ENCODE measurements around the gene RAB9A.

- TF ChIP-seq, protein P1, sequence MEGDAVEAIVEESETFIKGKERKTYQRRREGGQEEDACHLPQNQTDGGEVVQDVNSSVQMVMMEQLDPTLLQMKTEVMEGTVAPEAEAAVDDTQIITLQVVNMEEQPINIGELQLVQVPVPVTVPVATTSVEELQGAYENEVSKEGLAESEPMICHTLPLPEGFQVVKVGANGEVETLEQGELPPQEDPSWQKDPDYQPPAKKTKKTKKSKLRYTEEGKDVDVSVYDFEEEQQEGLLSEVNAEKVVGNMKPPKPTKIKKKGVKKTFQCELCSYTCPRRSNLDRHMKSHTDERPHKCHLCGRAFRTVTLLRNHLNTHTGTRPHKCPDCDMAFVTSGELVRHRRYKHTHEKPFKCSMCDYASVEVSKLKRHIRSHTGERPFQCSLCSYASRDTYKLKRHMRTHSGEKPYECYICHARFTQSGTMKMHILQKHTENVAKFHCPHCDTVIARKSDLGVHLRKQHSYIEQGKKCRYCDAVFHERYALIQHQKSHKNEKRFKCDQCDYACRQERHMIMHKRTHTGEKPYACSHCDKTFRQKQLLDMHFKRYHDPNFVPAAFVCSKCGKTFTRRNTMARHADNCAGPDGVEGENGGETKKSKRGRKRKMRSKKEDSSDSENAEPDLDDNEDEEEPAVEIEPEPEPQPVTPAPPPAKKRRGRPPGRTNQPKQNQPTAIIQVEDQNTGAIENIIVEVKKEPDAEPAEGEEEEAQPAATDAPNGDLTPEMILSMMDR (IDR thresholded peaks at IDR 0.05): no peak
- TF ChIP-seq POLR2A (IDR thresholded peaks at IDR 0.05): no peak
These were observed 848 bp downstream of the RAB9A start for GRCh38 chrX:13689741-13690211.
